SK-N-SH (cell line): ENCODE measurements around the gene NR1H4. TPM values are rescaled to one million over a fixed set of nuclear protein-coding genes. Genes with fewer than 3 reads are reported as not detected.

ENCODE experiments used
- CTCF ChIA-PET: fragments of 300-600, 350-600 bp; formaldehyde crosslinking; extraction: SDS; loops from one replicate; lab custom pipeline; 2021; lab: Yijun Ruan, JAX
- POLR2A ChIA-PET: fragments of 350-600 bp; sonication (Branson Sonifier 250); formaldehyde crosslinking; extraction: SDS; loops from one replicate; lab custom pipeline; 2020; ENCODE audit warnings: antibody characterized with exemption, inconsistent platforms; lab: Yijun Ruan, JAX
- DNase-seq: peaks from one replicate; pipeline ENCODE4 v3.0.0; 2012
- H2AFZ ChIP-seq: fragments of 200-600 bp; sonication (generic); 2 replicates; pipeline ENCODE4 v1.8.1; 2016; ENCODE audit warnings: antibody characterized with exemption, mild to moderate bottlenecking, low read depth
- H3F3A ChIP-seq: fragments of 200-600 bp; sonication (generic); replicated peaks from 2 replicates; pipeline ENCODE3; 2016; ENCODE audit warnings: antibody characterized with exemption, mild to moderate bottlenecking; ENCODE audit not compliant: insufficient read depth
- H3K27ac ChIP-seq, 2 experiments: fragments of 200-500 bp in 1 of 2; fragments of 200-600 bp in 1 of 2; sonication (Bioruptor generic) in 1 of 2; sonication (generic), shearing (Covaris generic) in 1 of 2; 2 replicates each; pipeline versions ENCODE4 v1.5.1 to v1.6.1; 2014 to 2016; ENCODE audit warnings: low read depth in 2 of 2, inconsistent platforms in 1 of 2, low read length in 1 of 2, mild to moderate bottlenecking in 1 of 2, mixed read lengths in 1 of 2
- H3K27me3 ChIP-seq: fragments of 200-600 bp; sonication (generic), shearing (Covaris generic); 2 replicates; pipeline ENCODE4 v1.6.1; 2016; ENCODE audit warnings: mixed run types; ENCODE audit not compliant: insufficient read depth
- H3K36me3 ChIP-seq, 2 experiments: fragments of 200-500 bp in 1 of 2; fragments of 200-600 bp in 1 of 2; sonication (Bioruptor generic) in 1 of 2; sonication (generic) in 1 of 2; replicated peaks in 1 of 2; 2 replicates each; pipeline versions ENCODE3 to v1.5.1; 2014 to 2016; ENCODE audit warnings: low read length in 1 of 2, mild to moderate bottlenecking in 1 of 2; ENCODE audit not compliant: insufficient read depth in 2 of 2, control insufficient read depth in 1 of 2
- H3K4me1 ChIP-seq, 2 experiments: fragments of 200-500 bp in 1 of 2; fragments of 200-600 bp in 1 of 2; sonication (Bioruptor generic) in 1 of 2; sonication (generic), shearing (Covaris generic) in 1 of 2; 2 replicates each; pipeline versions ENCODE4 v1.5.1 to v1.6.1; 2014 to 2016; ENCODE audit warnings: low read depth in 1 of 2, low read length in 1 of 2, mixed run types in 1 of 2; ENCODE audit not compliant: insufficient read depth in 2 of 2, control insufficient read depth in 1 of 2
- H3K4me2 ChIP-seq: fragments of 200-600 bp; sonication (generic), shearing (Covaris generic); 2 replicates; pipeline ENCODE4 v1.6.1; 2017; ENCODE audit warnings: mixed run types
- H3K4me3 ChIP-seq, 2 experiments: fragments of 200-500 bp in 1 of 2; fragments of 200-600 bp in 1 of 2; sonication (Bioruptor generic) in 1 of 2; sonication (generic), shearing (Covaris generic) in 1 of 2; 2 replicates each; pipeline versions ENCODE4 v1.5.1 to v1.8.1; 2014 to 2016; ENCODE audit warnings: low read depth in 2 of 2, inconsistent platforms in 1 of 2, low read length in 1 of 2, mild to moderate bottlenecking in 1 of 2, mixed read lengths in 1 of 2, moderate library complexity in 1 of 2
- H3K79me2 ChIP-seq: fragments of 200-600 bp; sonication (generic); 2 replicates; pipeline ENCODE4 v1.8.1; 2017; ENCODE audit warnings: mild to moderate bottlenecking; ENCODE audit not compliant: insufficient read depth
- H3K9ac ChIP-seq: fragments of 200-600 bp; sonication (generic); 2 replicates; pipeline ENCODE4 v1.6.1; 2017; ENCODE audit warnings: mixed run types
- H3K9me2 ChIP-seq: fragments of 200-600 bp; sonication (generic); 2 replicates; pipeline ENCODE4 v1.6.1; 2017; ENCODE audit warnings: mixed run types
- H3K9me3 ChIP-seq: fragments of 200-600 bp; sonication (generic); 2 replicates; pipeline ENCODE4 v1.6.1; 2017; ENCODE audit warnings: mixed run types, mild to moderate bottlenecking, moderate library complexity
- H4K20me1 ChIP-seq: fragments of 200-600 bp; sonication (generic); 2 replicates; pipeline ENCODE4 v1.6.1; 2017; ENCODE audit warnings: mild to moderate bottlenecking, mixed run types; ENCODE audit not compliant: insufficient read depth
- CTCF ChIP-seq: fragments of 200-600 bp; sonication (generic); IDR thresholded peaks from 2 replicates; pipeline ENCODE4 v1.6.1; 2017; ENCODE audit warnings: antibody characterized with exemption, mild to moderate bottlenecking, moderate library complexity
- ELF1 ChIP-seq: IDR thresholded peaks from 2 replicates; pipeline ENCODE4 v1.4.0; 2012
- EP300 ChIP-seq, 2 experiments: IDR thresholded peaks; 2 replicates each; pipeline versions ENCODE4 v1.4.0 to v1.6.1; 2012; ENCODE audit warnings: borderline replicate concordance in 1 of 2, low read depth in 1 of 2, low read length in 1 of 2
- EZH2phosphoT487 ChIP-seq: fragments of 200-600 bp; sonication (generic); IDR thresholded peaks from 2 replicates; pipeline ENCODE4 v1.6.1; 2017; ENCODE audit warnings: low read depth, mixed run types, mild to moderate bottlenecking, antibody characterized with exemption, moderate library complexity, borderline replicate concordance
- FOXM1 ChIP-seq: IDR thresholded peaks from 2 replicates; pipeline ENCODE4 v1.4.0; 2012; ENCODE audit warnings: low read depth, mild to moderate bottlenecking
- GATA2 ChIP-seq: sonication (generic); formaldehyde crosslinking; IDR thresholded peaks from 2 replicates; pipeline ENCODE4 v1.5.0; 2020; ENCODE audit warnings: mild to moderate bottlenecking, missing genetic modification reagents
- JUND ChIP-seq: IDR thresholded peaks from 2 replicates; pipeline ENCODE4 v1.4.0; 2012
- MXI1 ChIP-seq: IDR thresholded peaks from 2 replicates; pipeline ENCODE4 v1.6.1; 2012; ENCODE audit warnings: mild to moderate bottlenecking, low read depth, low read length, improper control_type of control experiment
- RCOR1 ChIP-seq: fragments of 150-350 bp; IDR thresholded peaks from 2 replicates; pipeline ENCODE4 v1.6.1; 2017; ENCODE audit warnings: antibody characterized with exemption, low read length
- RXRA ChIP-seq: IDR thresholded peaks from 2 replicates; pipeline ENCODE4 v1.4.0; 2012; ENCODE audit warnings: low read depth, mild to moderate bottlenecking, borderline replicate concordance
- USF2 ChIP-seq: fragments of 150-350 bp; IDR thresholded peaks from 2 replicates; pipeline ENCODE4 v1.6.1; 2017; ENCODE audit warnings: antibody characterized with exemption, low read length, low read depth, borderline replicate concordance
- YY1 ChIP-seq: IDR thresholded peaks from 2 replicates; pipeline ENCODE4 v1.4.0; 2012; ENCODE audit warnings: low read depth, mild to moderate bottlenecking
- ZBTB33 ChIP-seq: IDR thresholded peaks from 2 replicates; pipeline ENCODE4 v1.4.0; 2012; ENCODE audit warnings: low read depth, borderline replicate concordance
- WGBS: methylation state at CpG from one replicate; pipeline ENCODE4 v1.1.6; 2017; ENCODE audit warnings: low lambda C conversion rate; 5-methylcytosine and 5-hydroxymethylcytosine counted together
- polyA plus RNA-seq, 3 experiments: library from polyadenylated mRNA; depleted of rRNA; stranded (reverse); fragments of >200 nt; gene quantifications; 2 replicates each; pipeline ENCODE4 v1.2.3, GENCODE V29; 2012

Gene NR1H4
- polyA plus RNA-seq, 1 of the 3 experiments (the other 2 are of a cell fraction): not detected

DNA sequence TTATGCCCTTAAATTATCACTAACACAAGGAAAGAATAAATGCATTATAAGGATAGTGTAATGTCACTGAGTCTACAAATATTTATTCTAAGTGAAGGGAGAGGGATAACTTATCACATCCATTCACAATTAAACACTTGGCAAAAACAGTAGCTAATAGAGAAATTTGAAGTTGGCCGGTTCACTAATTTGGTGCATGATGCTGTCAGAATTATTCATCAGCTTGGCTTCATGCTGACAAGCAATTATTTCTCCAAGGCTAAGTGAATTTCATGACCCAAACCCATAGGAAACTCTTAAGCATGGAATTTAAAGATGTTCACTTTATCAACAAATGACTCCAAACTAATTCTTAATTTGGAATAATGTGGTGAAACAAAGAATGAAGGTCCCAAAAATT lies 25.0 kb upstream of the NR1H4 start (continued):
- TF ChIP-seq USF2 (no peak), JUND (no peak), YY1 (no peak), EZH2phosphoT487 (no peak), ELF1 (no peak), CTCF (no peak)

GRCh38 chr12:100450735-100451134 lies 22.9 kb upstream of the NR1H4 start:
- Histone ChIP-seq H3F3A (no peaks in the 10 kb centered on the region), H3K27me3 (peaks cover 11% of the 10 kb centered on the region; the same call in 1 of the 2 replicates), H3K79me2 (no peaks in the 10 kb centered on the region), H3K4me3 (no peak overlapping the region), H3K36me3 (no peaks in the 10 kb centered on the region), H3K9me2 (no peaks in the 10 kb centered on the region), H3K9me3 (no peaks in the 10 kb centered on the region), H3K4me2 (no peak overlapping the region), H3K4me1 (no peaks in the 10 kb centered on the region), H2AFZ (no peak overlapping the region), H4K20me1 (no peaks in the 10 kb centered on the region), H3K9ac (no peak overlapping the region), H3K27ac (no peak overlapping the region)
- DNase-seq: no peak
- TF ChIP-seq RXRA (no peak), RCOR1 (no peak), GATA2 (CRISPR knock-in tag) (no peak), EP300 (IDR thresholded peaks at IDR 0.05; ENCODE audit: borderline replicate concordance in 1 of 2, low read depth in 1 of 2, low read length in 1 of 2) (no peak), MXI1 (no peak), ZBTB33 (no peak), ELF1 (no peak), FOXM1 (no peak)
- 24% methylated on average over 3 of the region's 3 CpGs for WGBS
- POLR2A ChIA-PET: no interaction called here
- CTCF ChIA-PET: interaction anchor here (0.6 to 1.0 kb wide), 2 partner anchors 29 to 36 kb away, joined by 3 read pairs; no protein-coding TSS in a partner anchor
